PC-3 (cell line): ENCODE results near the gene MTCH1. TPM values are rescaled to one million over a fixed set of nuclear protein-coding genes. Genes with fewer than 3 reads are reported as not detected.

ENCODE experiments used
- ATAC-seq: fragments of 200-7000 bp; cut with Tn5 transposase; 2 replicates; pipeline ENCODE4 v1.9.1; 2020; ENCODE audit warnings: mild to moderate bottlenecking, moderate library complexity
- BruUV-seq: library from RNA; stranded (reverse); fragments of 400-500 nt; replicated peaks from 2 replicates; lab custom pipeline; 2021; lab: Mats Ljungman, UMichigan
- CTCF ChIA-PET: fragments of 300-600 bp; sonication (Branson Sonifier 250); formaldehyde crosslinking; loops from one replicate; lab custom pipeline; 2022; ENCODE audit warnings: antibody characterized with exemption; lab: Charles Lee
- POLR2A ChIA-PET: fragments of 300-600 bp; sonication (Branson Sonifier 250); formaldehyde crosslinking; loops from one replicate; lab custom pipeline; 2022; ENCODE audit warnings: antibody characterized with exemption; ENCODE audit not compliant: unreplicated experiment; lab: Charles Lee
- DNase-seq: peaks from one replicate; pipeline ENCODE4 v3.0.0-alpha.2; 2015
- H2AFZ ChIP-seq: fragments of 300-600 bp; sonication (generic); 2 replicates; pipeline ENCODE4 v1.6.0; 2016; ENCODE audit warnings: antibody characterized with exemption, low read length
- H3F3A ChIP-seq: fragments of 300-600 bp; sonication (generic); one replicate; pipeline ENCODE4 v1.6.0; 2017; ENCODE audit warnings: antibody characterized with exemption, low read length, control low read depth, mild to moderate bottlenecking; ENCODE audit not compliant: unreplicated experiment
- H3K27ac ChIP-seq: fragments of 300-600 bp; sonication (generic); 2 replicates; pipeline ENCODE4 v1.5.1; 2016; ENCODE audit warnings: mild to moderate bottlenecking, low read length
- H3K27me3 ChIP-seq: fragments of 300-600 bp; sonication (generic); 2 replicates; pipeline ENCODE4 v1.6.1; 2016; ENCODE audit warnings: low read length, mixed read lengths
- H3K36me3 ChIP-seq: fragments of 300-600 bp; sonication (generic); 2 replicates; pipeline ENCODE4 v1.6.1; 2016; ENCODE audit warnings: low read depth, mixed run types, low read length, mixed read lengths
- H3K4me1 ChIP-seq: fragments of 300-600 bp; sonication (generic); 2 replicates; pipeline ENCODE4 v1.5.1; 2016; ENCODE audit warnings: low read length; ENCODE audit not compliant: insufficient read depth
- H3K4me2 ChIP-seq: fragments of 300-600 bp; sonication (generic); 2 replicates; pipeline ENCODE4 v1.6.0; 2016; ENCODE audit warnings: low read length
- H3K4me3 ChIP-seq: fragments of 300-600 bp; sonication (generic); 2 replicates; pipeline ENCODE4 v1.5.1; 2016; ENCODE audit warnings: mild to moderate bottlenecking, low read length, mixed read lengths
- H3K79me2 ChIP-seq: fragments of 300-600 bp; sonication (generic); 2 replicates; pipeline ENCODE4 v1.6.1; 2017; ENCODE audit warnings: low read length, mixed read lengths
- H3K9ac ChIP-seq: fragments of 300-600 bp; sonication (generic); 2 replicates; pipeline ENCODE4 v1.6.0; 2016; ENCODE audit warnings: mild to moderate bottlenecking, low read length
- H3K9me2 ChIP-seq: fragments of 300-600 bp; sonication (generic); replicated peaks from 2 replicates; pipeline ENCODE4 v1.6.1; 2016; ENCODE audit warnings: mixed run types, low read length, mixed read lengths
- H3K9me3 ChIP-seq: fragments of 300-600 bp; sonication (generic); 2 replicates; pipeline ENCODE4 v1.6.1; 2016; ENCODE audit warnings: low read length, mixed read lengths
- H4K20me1 ChIP-seq: fragments of 300-600 bp; sonication (generic); 2 replicates; pipeline ENCODE4 v1.6.1; 2016; ENCODE audit warnings: low read length, mixed read lengths
- EZH2 ChIP-seq: fragments of 300-600 bp; sonication (generic); IDR thresholded peaks from one replicate; pipeline ENCODE4 v1.6.1; 2017; ENCODE audit warnings: antibody characterized with exemption, mild to moderate bottlenecking, low read length; ENCODE audit not compliant: unreplicated experiment
- EZH2phosphoT487 ChIP-seq: fragments of 300-600 bp; sonication (generic); IDR thresholded peaks from 2 replicates; pipeline ENCODE4 v1.6.1; 2018; ENCODE audit warnings: mild to moderate bottlenecking, antibody characterized with exemption, low read length, borderline replicate concordance
- intact Hi-C: fragments of 100-400 bp; cut with micrococcal nuclease; formaldehyde crosslinking; loops from 2 replicates; pipeline ENCODE4 v1.9.0; 2023
- total RNA-seq: library from RNA; depleted of rRNA; stranded (reverse); fragments of >200 nt; gene quantifications from 2 replicates; pipeline ENCODE4 v1.2.3, GENCODE V29; 2014
- TF ChIP-seq, protein P1 (sequence below): fragments of 300-600 bp; sonication (generic); conservative IDR thresholded peaks from 2 replicates; pipeline ENCODE4 v1.5.1; 2017; ENCODE audit warnings: antibody characterized with exemption, low read depth, mild to moderate bottlenecking, low read length

Gene MTCH1
- total RNA-seq, 1 experiment from 2014 or later: 253 TPM

DNA sequence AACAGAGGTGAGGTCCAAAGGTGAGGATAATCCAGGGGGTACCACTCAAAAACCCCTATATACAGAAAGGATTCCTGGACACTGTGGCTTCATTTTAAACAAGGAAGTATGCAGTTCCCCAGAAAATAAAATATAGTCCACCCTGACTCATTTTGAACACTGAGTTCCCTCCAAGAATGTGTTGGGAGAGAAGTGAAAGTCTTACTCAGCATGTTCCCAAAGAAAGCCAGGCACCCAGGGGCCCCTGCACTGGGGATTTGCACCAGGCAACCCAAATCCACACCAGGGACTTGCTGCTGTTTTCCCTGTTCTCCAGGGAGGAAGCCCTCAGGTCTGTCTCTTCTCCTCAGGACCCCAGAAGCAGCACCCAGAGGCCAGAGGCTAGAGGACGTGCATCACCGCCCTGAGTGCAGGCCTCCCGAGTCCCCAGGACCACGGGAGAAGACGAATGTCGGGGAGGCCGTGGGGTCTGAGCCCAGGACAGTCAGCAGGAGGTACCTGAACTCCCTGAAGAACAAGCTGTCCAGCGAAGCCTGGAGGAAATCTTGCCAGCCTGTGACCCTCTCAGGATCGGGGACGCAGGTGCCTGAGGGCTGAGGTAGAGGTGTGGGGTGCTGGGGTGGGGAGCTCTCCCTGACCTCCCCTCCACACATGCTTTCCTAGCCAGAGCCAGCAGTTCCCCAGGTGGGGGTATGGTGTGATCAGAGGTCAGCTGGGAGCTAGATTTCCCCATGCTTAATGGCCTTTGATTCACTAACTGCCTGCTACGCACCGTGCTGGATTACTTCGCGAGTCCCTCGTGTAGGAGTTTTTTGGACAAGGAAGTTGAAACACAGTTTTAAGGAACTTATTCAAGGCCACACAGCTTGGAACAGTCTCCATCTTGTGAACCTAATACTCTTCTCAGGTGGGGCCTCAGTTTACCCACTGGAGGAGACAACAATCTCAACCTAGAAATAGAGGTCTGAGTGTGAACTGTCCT is 22.8 kb upstream of the MTCH1 start:
- no peaks in the 10 kb centered on the region for H3K9me2 ChIP-seq
- BruUV-seq: no TSS peak
- no peak overlapping the region for H3K27ac ChIP-seq
- H3K9ac ChIP-seq: no peak overlapping the region
- H3K9me3 ChIP-seq: no peaks in the 10 kb centered on the region
- H3K4me1 ChIP-seq: no peaks in the 10 kb centered on the region
- no peaks in the 10 kb centered on the region for H4K20me1 ChIP-seq
- H3K79me2 ChIP-seq: no peaks in the 10 kb centered on the region
- no peak overlapping the region for H3K4me2 ChIP-seq
- intact Hi-C loops: no loop called here
- H3K27me3 ChIP-seq: no peaks in the 10 kb centered on the region
- CTCF ChIA-PET: no interaction called here
- TF ChIP-seq, protein P1, sequence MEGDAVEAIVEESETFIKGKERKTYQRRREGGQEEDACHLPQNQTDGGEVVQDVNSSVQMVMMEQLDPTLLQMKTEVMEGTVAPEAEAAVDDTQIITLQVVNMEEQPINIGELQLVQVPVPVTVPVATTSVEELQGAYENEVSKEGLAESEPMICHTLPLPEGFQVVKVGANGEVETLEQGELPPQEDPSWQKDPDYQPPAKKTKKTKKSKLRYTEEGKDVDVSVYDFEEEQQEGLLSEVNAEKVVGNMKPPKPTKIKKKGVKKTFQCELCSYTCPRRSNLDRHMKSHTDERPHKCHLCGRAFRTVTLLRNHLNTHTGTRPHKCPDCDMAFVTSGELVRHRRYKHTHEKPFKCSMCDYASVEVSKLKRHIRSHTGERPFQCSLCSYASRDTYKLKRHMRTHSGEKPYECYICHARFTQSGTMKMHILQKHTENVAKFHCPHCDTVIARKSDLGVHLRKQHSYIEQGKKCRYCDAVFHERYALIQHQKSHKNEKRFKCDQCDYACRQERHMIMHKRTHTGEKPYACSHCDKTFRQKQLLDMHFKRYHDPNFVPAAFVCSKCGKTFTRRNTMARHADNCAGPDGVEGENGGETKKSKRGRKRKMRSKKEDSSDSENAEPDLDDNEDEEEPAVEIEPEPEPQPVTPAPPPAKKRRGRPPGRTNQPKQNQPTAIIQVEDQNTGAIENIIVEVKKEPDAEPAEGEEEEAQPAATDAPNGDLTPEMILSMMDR: no peak
- TF ChIP-seq EZH2 (no peak), EZH2phosphoT487 (no peak)
- DNase-seq: no peak
- ATAC-seq: no peak
- no peak overlapping the region for H2AFZ ChIP-seq
- H3K36me3 ChIP-seq: no peaks in the 10 kb centered on the region
- no peaks in the 10 kb centered on the region for H3F3A ChIP-seq
- POLR2A ChIA-PET: no interaction called here
- no peak overlapping the region for H3K4me3 ChIP-seq

GRCh38 chr6:37007340-37008043 is 21.5 kb upstream of the MTCH1 start:
- Histone ChIP-seq H3F3A (no peaks in the 10 kb centered on the region), H3K36me3 (no peaks in the 10 kb centered on the region), H3K79me2 (no peaks in the 10 kb centered on the region), H3K9me2 (no peaks in the 10 kb centered on the region), H3K4me3 (no peak overlapping the region), H2AFZ (no peak overlapping the region), H3K9me3 (no peaks in the 10 kb centered on the region), H3K27me3 (no peaks in the 10 kb centered on the region), H3K4me1 (no peaks in the 10 kb centered on the region), H3K9ac (no peak overlapping the region), H4K20me1 (no peaks in the 10 kb centered on the region), H3K27ac (no peak overlapping the region), H3K4me2 (no peak overlapping the region)
- intact Hi-C loops: no loop called here
- no peak for TF ChIP-seq EZH2phosphoT487
- TF ChIP-seq, protein P1: no peak
- TF ChIP-seq EZH2: no peak
- DNase-seq (peak; percentile 20), ATAC-seq (no peak; the same call in 1 of the 2 replicates)
- ChIA-PET CTCF (no interaction called here), POLR2A (no interaction called here)
- BruUV-seq: no TSS peak
